DMS153 (cell line): ENCODE measurements around the gene HIGD2B.
"Not testable (repeated sequence)": the region's sequence is repeated elsewhere in the genome, so short reads cannot be mapped to it uniquely, and the experiment has no call there.

ENCODE experiments used
- DNase-seq: peaks from one replicate; lab custom pipeline; 2025; lab: John Stamatoyannopoulos, UW

HIGD2B gene

GRCh38 chr15:72685925-72686794 is at the start of gene HIGD2B, which contains the start of gene BBS4:
Gene HIGD2B (minus strand): TSS chr15:72686182. CDS start chr15:72676374, 9,808 bp downstream.
Gene BBS4 (plus strand): TSS chr15:72686207. CDS start chr15:72686228, 21 bp downstream.
- DNase-seq: no peak

- no peak for DNase-seq
Observed at GRCh38 chr15:72735111-72735510, 49.1 kb upstream of the HIGD2B start.

- no peak for DNase-seq
Observed at GRCh38 chr15:72733941-72734738, 48.2 kb upstream of the HIGD2B start.

GRCh38 chr15:72732516-72732915 is 46.5 kb upstream of the HIGD2B start:
- DNase-seq: no peak

GRCh38 chr15:72732086-72732485 is 46.1 kb upstream of the HIGD2B start:
- no peak for DNase-seq

- no peak for DNase-seq
Observed at GRCh38 chr15:72728821-72729220, 42.8 kb upstream of the HIGD2B start.

- DNase-seq: not testable (repeated sequence)
Observed at GRCh38 chr15:72728249-72728648, 42.3 kb upstream of the HIGD2B start.

- DNase-seq: no peak
Observed at GRCh38 chr15:72727154-72727553, 41.2 kb upstream of the HIGD2B start.

- DNase-seq: not testable (repeated sequence)
Observed at GRCh38 chr15:72725851-72726250, 39.9 kb upstream of the HIGD2B start.

- DNase-seq: no peak
Observed at GRCh38 chr15:72725446-72725845, 39.5 kb upstream of the HIGD2B start.

GRCh38 chr15:72724028-72724427 is 38.0 kb upstream of the HIGD2B start:
- no peak for DNase-seq

- no peak for DNase-seq
Observed at GRCh38 chr15:72722071-72722696, 36.2 kb upstream of the HIGD2B start.

- DNase-seq: not testable (repeated sequence)
Observed at GRCh38 chr15:72708551-72709303, 22.7 kb upstream of the HIGD2B start.

GRCh38 chr15:72706266-72706665 is 20.3 kb upstream of the HIGD2B start:
- no peak for DNase-seq

GRCh38 chr15:72700076-72700475 is 14.1 kb upstream of the HIGD2B start:
- DNase-seq: no peak

GRCh38 chr15:72698938-72699337 is 13.0 kb upstream of the HIGD2B start:
- no peak for DNase-seq

GRCh38 chr15:72690938-72691337 is 5.0 kb upstream of the HIGD2B start:
- no peak for DNase-seq

GRCh38 chr15:72688697-72689096 is 2.7 kb upstream of the HIGD2B start:
- DNase-seq: no peak

- no peak for DNase-seq
Observed at GRCh38 chr15:72685301-72685924, 569 bp downstream of the HIGD2B start.

GRCh38 chr15:72682772-72683171 is 3.2 kb downstream of the HIGD2B start:
- DNase-seq: no peak

- no peak for DNase-seq
Observed at GRCh38 chr15:72680931-72681330, 5.1 kb downstream of the HIGD2B start.
